Fibroblast of gingiva (primary cell): ENCODE results near the gene KCND3.
A peak's percentile ranks its signal among the peaks of the same experiment; 100 is the strongest.

Experiments
- DNase-seq: peaks from one replicate; pipeline ENCODE4 v3.0.0-alpha.2; 2011; ENCODE audit warnings: low read depth

KCND3 gene

DNA sequence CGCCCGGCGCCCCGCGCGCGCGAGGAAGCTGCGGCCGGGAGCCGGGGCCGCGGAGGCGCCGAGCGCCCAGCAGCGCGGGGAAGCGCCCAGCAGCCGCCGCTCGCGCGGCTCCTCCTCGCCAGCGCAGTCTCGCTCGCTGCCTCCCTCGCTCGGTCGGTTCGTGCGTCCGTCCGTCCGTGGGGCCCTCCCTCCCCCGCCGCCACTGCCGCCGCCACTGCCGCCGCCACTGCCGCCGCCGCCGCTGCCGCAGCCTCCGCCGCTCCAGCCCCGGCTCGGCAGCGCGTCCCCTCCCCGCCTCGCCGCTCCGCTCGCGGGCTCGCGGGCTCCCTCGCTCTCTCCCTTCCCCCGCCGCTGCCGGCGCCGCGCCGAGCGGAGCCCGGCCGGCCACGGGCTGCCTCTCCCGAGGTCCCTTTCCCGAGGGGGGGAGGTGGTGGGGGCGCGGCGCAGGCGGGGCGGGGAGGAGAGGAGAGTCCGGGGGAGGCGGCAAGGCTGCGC, at the start of gene KCND3:
KCND3 (minus strand) TSS at position 138 of the 495 bp plus-strand sequence.
- DNase-seq = peak; percentile 32

DNA sequence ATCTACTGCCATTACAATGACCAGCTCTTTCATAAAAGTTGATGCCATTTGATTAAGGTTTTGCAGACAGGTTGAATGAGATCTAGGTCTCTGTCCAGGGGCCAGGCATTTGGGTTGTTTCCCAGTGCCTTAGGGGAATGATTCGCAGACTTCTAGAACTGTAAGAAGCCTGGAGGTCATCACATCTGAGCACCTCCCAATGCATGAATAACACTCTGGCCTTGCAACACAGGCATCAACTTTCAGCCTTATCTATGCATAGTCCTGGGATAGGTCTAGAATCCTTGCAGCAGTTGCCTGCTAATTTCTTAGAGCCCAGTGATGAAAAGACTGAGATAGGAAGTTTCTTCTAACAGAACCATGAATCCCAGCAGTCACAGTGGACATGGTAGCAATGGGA, 44.8 kb upstream of the KCND3 start:
- DNase-seq = no peak

DNA sequence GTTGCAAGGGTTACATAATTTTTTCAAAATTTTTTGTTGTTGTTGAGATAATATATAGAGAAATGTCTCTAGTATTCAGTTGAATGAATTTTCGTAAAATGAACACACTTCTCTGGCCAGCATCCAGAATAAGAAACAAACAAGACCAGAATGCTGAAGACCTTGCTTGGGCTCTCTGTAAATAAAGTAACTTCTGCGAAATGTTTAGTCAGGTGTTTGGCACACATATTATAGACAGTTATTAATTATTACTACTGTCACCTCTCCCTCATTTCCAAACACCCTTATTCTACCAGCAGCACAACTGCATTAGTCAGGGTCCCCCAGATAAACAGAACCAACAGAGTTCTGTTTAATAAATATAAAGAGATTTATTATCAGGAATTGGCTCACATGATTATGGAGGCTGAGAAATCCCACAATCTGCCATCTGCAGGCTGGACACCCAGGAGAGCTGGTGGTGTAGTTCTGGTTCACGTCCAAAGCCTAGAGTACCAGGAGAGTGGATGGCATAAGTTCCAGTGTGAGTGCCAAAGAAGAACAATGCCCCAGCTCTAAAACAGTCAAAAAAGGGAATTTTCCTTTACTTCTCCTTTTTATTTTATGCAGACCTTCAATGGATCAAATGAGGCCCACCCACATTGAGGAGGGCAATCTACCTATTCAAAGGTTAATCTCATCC, 44.1 kb upstream of the KCND3 start:
- DNase-seq = no peak

GRCh38 chr1:112030157-112030556, 40.7 kb upstream of the KCND3 start:
- no peak for DNase-seq

DNA sequence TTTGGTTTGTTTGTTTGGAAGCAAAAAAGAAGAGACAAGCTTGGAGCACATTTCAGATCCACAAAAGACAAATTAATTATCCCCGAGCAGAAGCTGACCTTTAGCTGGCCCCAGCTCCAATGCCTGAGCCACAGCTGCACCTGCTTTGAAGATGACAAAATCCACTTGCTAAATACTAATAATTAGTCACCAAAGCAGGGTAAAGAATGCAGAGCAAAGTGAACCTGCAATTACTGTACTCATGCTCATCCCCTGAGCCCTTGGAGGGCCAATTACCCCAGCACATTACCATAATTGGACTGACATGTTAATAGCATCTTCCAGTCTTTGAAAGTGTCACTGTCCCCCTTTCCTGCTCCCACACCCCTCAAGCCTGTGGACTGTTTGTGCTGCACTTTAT, 38.2 kb upstream of the KCND3 start:
- no peak for DNase-seq

GRCh38 chr1:112026501-112026900, 37.0 kb upstream of the KCND3 start:
- DNase-seq = no peak

DNA sequence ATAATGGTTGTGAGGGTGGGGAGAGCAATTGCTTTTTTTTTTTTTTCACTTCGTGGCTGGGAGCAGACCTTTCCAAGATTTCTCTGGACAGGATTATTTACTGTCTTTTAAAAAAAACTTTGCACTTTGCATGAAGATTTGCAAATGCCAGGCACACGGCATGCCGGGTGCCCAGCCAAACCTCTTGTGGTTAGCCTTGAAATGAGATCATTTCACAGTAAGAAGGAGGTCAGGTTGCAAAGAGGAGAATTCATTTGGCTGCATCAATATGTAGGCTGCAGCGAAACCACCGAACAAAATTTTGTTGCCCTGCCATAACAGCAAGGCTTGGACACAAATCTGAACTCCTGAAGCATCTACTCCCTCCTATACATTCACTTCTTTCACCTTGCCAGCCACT, 36.5 kb upstream of the KCND3 start:
- peak; percentile 42 for DNase-seq

GRCh38 chr1:112021263-112021662, 31.8 kb upstream of the KCND3 start:
- DNase-seq = no peak

DNA sequence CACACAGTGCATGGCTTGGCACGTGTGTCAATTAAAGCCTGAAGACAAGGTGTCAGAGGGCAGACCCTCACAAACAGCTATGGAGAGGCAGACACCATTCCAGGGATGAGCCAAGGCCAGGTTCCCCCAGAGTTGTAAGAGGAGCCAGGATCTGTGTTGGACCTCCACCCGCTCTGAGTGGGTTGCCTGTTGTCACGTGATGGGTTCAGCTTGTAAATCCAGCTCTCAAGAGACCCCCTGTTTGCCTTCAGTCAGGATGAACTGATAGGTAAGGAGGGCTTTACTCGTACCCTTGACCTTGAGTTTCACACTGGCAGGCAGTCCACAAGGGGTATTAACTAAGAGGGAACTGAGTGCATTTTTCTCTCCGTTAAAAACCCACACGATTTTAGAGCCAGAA, 27.7 kb upstream of the KCND3 start:
- no peak for DNase-seq

- no peak for DNase-seq
Measured at GRCh38 chr1:112012823-112013222, 23.4 kb upstream of the KCND3 start.

- peak; percentile 29 for DNase-seq
Measured at GRCh38 chr1:112011202-112011601, 21.7 kb upstream of the KCND3 start.

DNA sequence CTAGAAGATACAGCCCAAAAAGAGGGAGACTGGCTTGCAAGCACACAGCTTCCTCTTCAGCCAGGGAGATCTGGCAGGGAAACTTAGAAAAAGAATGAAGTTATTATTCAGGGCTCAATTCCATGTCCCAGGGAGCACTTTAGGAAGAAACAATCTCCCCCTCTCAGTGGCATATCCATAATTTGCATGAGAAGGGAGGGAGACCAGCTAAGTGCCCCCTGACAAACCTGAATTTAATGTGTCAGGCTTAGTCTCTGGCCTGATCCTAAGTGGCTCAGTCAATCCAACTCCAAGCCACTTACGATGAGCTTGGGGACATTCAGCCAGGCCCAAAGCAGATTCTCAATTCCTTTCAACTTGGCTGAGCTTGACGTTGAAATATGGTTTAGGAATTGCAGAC, 17.7 kb upstream of the KCND3 start:
- DNase-seq = no peak

DNA sequence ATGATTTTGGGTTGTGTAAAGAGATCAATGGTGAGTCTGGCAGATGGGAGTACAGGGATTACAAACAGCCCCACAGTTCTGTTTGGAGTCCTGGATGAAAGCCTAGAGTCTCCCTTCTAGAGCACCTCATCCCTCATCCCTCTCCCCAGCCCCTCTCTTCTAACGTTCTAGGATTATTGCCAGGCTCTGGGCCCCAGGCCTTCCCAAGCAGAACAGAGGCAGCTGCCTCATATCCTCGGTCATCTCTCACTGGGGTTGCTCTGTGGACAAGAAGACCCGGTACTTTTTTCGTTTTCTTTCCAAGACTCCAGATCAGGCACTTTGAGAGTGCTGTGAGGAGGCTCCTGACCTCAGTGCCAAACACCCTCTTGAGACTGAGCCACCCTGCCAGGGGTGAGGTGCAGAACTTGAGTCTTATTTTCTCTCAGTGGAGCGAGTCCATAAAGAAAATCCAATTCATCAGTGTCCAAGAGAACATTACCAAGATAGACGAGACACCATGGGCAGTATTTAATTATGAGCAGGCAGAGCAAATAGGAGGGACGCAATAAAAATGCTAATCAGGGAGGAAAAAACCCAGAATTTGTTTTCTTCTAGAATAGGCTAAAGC, 17.1 kb upstream of the KCND3 start:
- DNase-seq = no peak

- no peak for DNase-seq
Measured at GRCh38 chr1:112004076-112004475, 14.6 kb upstream of the KCND3 start.

GRCh38 chr1:112002514-112002913, 13.0 kb upstream of the KCND3 start:
- DNase-seq = no peak

GRCh38 chr1:112001436-112001835, 12.0 kb upstream of the KCND3 start:
- DNase-seq = no peak

- no peak for DNase-seq
Measured at GRCh38 chr1:112000048-112000447, 10.6 kb upstream of the KCND3 start.

- DNase-seq = no peak
Measured at GRCh38 chr1:111998332-111998731, 8.9 kb upstream of the KCND3 start.

- DNase-seq = no peak
Measured at GRCh38 chr1:111992476-111992875, 3.0 kb upstream of the KCND3 start.

DNA sequence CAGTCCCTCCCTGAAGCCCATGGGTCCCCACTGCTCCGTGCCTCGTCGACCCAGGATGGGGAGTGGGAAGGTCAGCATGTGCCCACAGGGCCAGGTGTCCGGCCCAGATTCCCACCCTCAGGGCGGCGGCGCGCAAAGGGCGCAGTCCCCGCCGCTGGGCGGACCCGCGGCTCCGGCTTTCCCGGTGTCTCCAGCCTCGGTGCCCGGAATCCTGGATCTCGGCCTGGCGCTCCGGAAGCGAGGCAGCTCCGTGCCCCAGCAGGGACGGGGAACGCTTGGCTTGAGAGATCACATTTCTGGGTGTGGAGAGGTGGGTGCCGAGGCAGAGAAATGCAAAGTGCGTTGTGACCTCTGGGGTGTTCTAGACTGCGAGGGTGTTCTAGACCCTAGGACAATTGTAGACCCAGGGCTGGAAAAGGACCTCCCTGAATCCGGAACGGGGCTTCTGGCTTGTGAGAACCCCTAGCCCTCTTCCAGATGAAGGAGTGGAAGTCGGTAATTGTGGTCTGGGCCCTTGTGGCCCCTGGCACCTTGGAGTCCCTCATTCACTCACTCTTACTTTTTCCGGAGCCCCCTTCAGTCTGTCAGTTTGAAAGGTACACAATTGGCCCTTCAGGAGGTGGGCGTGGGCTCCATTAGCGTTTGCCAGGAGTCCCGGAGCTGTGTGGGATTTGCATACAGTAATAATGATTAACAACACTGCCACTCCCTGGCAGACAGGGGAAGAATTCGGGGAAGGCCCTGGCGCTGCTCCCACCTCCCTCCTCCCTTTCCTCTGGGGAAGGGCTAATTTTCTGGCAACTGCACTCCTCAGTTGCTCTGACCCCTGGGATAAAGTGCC, 1.6 kb upstream of the KCND3 start:
- peak; percentile 21 for DNase-seq

DNA sequence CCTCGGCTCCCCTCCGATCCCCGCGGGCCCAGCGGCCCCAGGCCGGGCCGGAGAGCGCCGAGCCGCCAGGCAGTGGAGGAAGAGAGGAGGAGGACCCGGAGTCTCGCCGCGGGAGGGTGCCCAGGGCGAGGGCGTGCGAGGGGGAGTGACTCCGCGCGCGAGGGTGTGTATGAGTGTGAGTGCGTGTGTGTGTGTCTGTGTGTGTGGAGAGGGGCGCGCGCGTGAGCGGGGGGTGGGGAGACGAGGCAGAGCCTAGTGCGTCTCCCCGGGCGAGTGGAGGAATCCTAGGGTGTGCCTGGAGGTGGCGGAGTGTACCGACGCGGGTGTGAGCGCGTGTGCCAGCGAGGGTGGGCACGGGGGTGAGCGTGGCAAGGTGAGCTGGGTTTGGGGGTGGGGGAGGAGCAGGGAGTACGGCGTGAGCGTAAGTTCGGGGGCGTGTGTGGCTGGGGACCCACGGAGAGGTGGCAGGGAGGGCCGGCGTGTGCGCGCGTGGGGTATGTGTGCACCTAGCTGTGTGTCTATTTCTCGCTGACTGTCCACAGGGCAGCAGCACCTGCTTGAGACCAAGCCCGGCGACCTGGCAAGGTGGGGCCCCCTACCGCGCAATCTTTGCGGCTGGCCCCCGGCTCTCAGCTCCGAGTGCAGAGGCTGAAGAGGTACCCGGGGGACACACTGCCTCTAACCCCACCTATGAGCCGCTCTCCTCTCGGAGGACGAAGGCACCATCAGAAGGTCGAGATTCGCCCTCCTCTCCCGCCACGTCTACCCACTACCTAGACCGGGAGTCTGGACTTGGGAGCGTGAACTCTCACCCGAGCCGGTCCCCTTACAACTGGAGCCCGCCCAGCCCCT, 784 bp upstream of the KCND3 start:
- DNase-seq = no peak
